Keratinocyte (primary cell): ENCODE measurements around the gene R3HCC1L. TPM values are rescaled to one million over a fixed set of nuclear protein-coding genes. Genes with fewer than 3 reads are reported as not detected.

Source experiments
- DNase-seq: peaks from one replicate; pipeline ENCODE4 v3.0.0-alpha.2; 2011; ENCODE audit warnings: low read depth, missing footprints, low spot score
- FAIRE-seq: peaks from 2 replicates; lab custom pipeline; 2011; peaks lifted over from hg19 to GRCh38; lab: Jason Lieb, UNC
- H2AFZ ChIP-seq: 2 replicates; pipeline ENCODE4 v1.6.0; 2012; ENCODE audit warnings: low read length, control low read depth, inconsistent platforms; ENCODE audit not compliant: control insufficient read depth
- H3K27ac ChIP-seq: 2 replicates; pipeline ENCODE4 v1.5.1; 2011; ENCODE audit warnings: low read length; ENCODE audit not compliant: control insufficient read depth, insufficient read depth
- H3K27me3 ChIP-seq: 3 replicates; pipeline ENCODE4 v1.6.0; 2011; ENCODE audit warnings: low read length; ENCODE audit not compliant: control insufficient read depth, insufficient read depth; ENCODE audit errors: extremely low read depth
- H3K36me3 ChIP-seq, 2 experiments: 2 replicates in 1 of 2; 3 replicates in 1 of 2; pipeline ENCODE4 v1.5.1; 2011; ENCODE audit warnings: low read length in 2 of 2, mild to moderate bottlenecking in 1 of 2; ENCODE audit not compliant: control insufficient read depth in 2 of 2, insufficient read depth in 2 of 2; ENCODE audit errors: extremely low read depth in 1 of 2
- H3K4me1 ChIP-seq: 3 replicates; pipeline ENCODE4 v1.5.1; 2011; ENCODE audit warnings: low read length; ENCODE audit not compliant: control insufficient read depth, insufficient read depth; ENCODE audit errors: extremely low read depth
- H3K4me2 ChIP-seq: 3 replicates; pipeline ENCODE4 v1.6.0; 2011; ENCODE audit warnings: low read depth, low read length; ENCODE audit not compliant: control insufficient read depth, insufficient read depth; ENCODE audit errors: extremely low read depth
- H3K4me3 ChIP-seq, 3 experiments: fragments of 200-600 bp in 1 of 3; sonication (generic) in 1 of 3; 2 replicates in 2 of 3; 3 replicates in 1 of 3; pipeline ENCODE4 v1.5.1; 2011 to 2016; ENCODE audit warnings: low read length in 3 of 3, mild to moderate bottlenecking in 3 of 3, control low read depth in 2 of 3, inconsistent platforms in 1 of 3, low read depth in 1 of 3, mixed read lengths in 1 of 3, mixed run types in 1 of 3, moderate library complexity in 1 of 3; ENCODE audit not compliant: control insufficient read depth in 2 of 3, insufficient read depth in 2 of 3; ENCODE audit errors: extremely low read depth in 1 of 3
- H3K79me2 ChIP-seq: 2 replicates; pipeline ENCODE4 v1.6.0; 2012; ENCODE audit warnings: low read length; ENCODE audit not compliant: control insufficient read depth, insufficient read depth
- H3K9ac ChIP-seq: 3 replicates; pipeline ENCODE4 v1.6.0; 2011; ENCODE audit warnings: low read length; ENCODE audit not compliant: control insufficient read depth, insufficient read depth; ENCODE audit errors: extremely low read depth
- H3K9me1 ChIP-seq: 3 replicates; pipeline ENCODE4 v1.6.0; 2011; ENCODE audit warnings: low read length; ENCODE audit not compliant: control insufficient read depth, insufficient read depth; ENCODE audit errors: extremely low read depth
- H3K9me3 ChIP-seq: 2 replicates; pipeline ENCODE4 v1.5.1; 2012; ENCODE audit warnings: low read depth, low read length; ENCODE audit not compliant: control insufficient read depth
- H4K20me1 ChIP-seq: 3 replicates; pipeline ENCODE4 v1.6.0; 2011; ENCODE audit warnings: low read length; ENCODE audit not compliant: control insufficient read depth, insufficient read depth; ENCODE audit errors: extremely low read depth
- EZH2 ChIP-seq: IDR thresholded peaks from one replicate; pipeline ENCODE4 v1.6.1; 2012; ENCODE audit warnings: inconsistent platforms, mild to moderate bottlenecking, low read length, moderate library complexity
- dilution Hi-C: fragments of 300-500 bp; cut with MboI; formaldehyde crosslinking; loops from one replicate; pipeline ENCODE4 v1.7.0; 2020; ENCODE audit warnings: low sequenced_read_pairs; ENCODE audit not compliant: extremely low pct_ligation_motif_present
- polyA plus RNA-seq, 5 experiments: library from polyadenylated mRNA; depleted of rRNA in 3 of 5; stranded (reverse) in 3 of 5; stranded (forward) in 1 of 5; unstranded in 1 of 5; fragments of >200 nt; gene quantifications; 1 replicate in 1 of 5; 2 replicates in 3 of 5; 3 replicates in 1 of 5; pipeline versions ENCODE4 v1.2.1 to v1.2.3, GENCODE V29; 2011 to 2012; ENCODE audit warnings: missing spikeins in 2 of 5, low read depth in 1 of 5, low replicate concordance in 1 of 5
- TF ChIP-seq, protein P1 (sequence below), 3 experiments: IDR thresholded peaks in 1 of 3; conservative IDR thresholded peaks in 1 of 3; optimal IDR thresholded peaks in 1 of 3; 2 replicates in 2 of 3; 3 replicates in 1 of 3; pipeline versions ENCODE3 to v1.5.1; 2011; ENCODE audit warnings: low read length in 3 of 3, mild to moderate bottlenecking in 3 of 3, moderate library complexity in 2 of 3, control low read depth in 1 of 3, inconsistent platforms in 1 of 3; ENCODE audit not compliant: insufficient read depth in 2 of 3; ENCODE audit errors: extremely low read depth in 1 of 3

R3HCC1L gene
- polyA plus RNA-seq, 1 donor (not counting 4 experiments of a cell fraction or from before 2014, with no cell fraction given), result 11.7 TPM

DNA sequence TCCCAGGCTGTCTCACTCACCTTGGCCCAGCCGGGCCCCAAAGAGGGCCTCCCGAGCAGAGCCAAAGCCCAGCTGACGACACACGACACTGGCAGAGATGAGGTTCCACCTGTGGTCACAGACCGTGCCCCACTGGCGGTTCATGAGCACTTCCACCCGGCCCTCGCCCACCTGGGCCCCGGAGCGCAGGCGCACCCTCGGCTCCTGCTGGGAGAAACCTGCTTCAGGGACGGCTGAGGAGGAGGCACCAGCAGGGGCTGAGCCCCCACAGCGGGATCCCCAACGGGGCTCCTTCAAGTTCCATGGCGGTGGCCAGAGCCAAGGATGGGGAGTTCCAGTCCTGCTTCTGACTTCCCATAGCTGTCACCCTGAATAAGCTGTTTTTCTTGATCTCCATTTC, 123.5 kb downstream of the R3HCC1L start:
- dilution Hi-C loops, result no loop called here
- H3K27ac ChIP-seq, result no peak overlapping the region
- FAIRE-seq, result no peak

DNA sequence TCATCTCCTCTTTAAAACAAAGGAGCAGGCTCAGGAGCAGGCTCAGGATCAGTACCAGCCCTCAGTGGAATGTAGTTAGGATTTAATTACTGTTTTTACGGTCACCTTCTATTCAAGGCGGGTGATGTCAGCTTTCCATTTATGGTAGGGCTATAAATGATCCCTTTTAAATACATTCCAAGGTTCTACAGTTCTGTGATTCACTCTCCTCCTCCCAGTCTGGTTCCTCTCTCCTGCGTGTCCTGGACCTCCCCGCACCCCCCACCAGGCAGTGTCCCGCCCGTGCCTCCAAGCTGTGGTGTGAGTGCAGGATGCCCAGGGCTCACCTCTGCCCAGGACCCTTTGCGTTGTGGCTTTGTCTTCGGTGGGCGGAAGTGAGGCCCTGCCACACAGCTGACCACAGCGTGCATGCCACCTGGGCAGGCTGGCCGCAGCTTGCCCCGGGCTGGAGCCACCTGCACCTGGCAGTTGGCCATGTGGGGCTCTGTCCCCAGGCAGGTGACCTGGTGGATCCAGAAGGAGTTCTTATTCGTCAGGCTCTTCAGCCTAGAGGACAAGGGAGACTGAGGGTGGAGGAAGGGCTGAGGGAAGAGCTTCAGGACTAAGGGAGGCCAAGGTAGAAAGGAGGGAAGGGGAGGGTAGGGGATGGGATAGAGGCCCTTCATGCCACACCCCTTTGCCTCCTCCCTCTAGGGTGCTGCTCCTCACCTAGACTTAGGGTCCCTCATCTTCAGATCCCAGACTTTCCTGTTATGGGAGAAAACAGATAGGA, 124.4 kb downstream of the R3HCC1L start:
- Histone ChIP-seq H4K20me1 (no peaks in the 10 kb centered on the region), H3K27me3 (no peaks in the 10 kb centered on the region), H3K27ac (no peak overlapping the region), H3K4me2 (no peak overlapping the region), H3K4me1 (no peaks in the 10 kb centered on the region), H3K79me2 (no peaks in the 10 kb centered on the region), H3K4me3 (no peak overlapping the region), H3K36me3 (peaks cover 0 to 1% of the 10 kb centered on the region in 2 experiments), H3K9me3 (no peaks in the 10 kb centered on the region), H3K9me1 (no peaks in the 10 kb centered on the region), H3K9ac (no peak overlapping the region), H2AFZ (no peak overlapping the region)
- no peak for DNase-seq
- dilution Hi-C loops, result no loop called here
- no peak for FAIRE-seq
- no peak for TF ChIP-seq EZH2
- TF ChIP-seq, protein P1, sequence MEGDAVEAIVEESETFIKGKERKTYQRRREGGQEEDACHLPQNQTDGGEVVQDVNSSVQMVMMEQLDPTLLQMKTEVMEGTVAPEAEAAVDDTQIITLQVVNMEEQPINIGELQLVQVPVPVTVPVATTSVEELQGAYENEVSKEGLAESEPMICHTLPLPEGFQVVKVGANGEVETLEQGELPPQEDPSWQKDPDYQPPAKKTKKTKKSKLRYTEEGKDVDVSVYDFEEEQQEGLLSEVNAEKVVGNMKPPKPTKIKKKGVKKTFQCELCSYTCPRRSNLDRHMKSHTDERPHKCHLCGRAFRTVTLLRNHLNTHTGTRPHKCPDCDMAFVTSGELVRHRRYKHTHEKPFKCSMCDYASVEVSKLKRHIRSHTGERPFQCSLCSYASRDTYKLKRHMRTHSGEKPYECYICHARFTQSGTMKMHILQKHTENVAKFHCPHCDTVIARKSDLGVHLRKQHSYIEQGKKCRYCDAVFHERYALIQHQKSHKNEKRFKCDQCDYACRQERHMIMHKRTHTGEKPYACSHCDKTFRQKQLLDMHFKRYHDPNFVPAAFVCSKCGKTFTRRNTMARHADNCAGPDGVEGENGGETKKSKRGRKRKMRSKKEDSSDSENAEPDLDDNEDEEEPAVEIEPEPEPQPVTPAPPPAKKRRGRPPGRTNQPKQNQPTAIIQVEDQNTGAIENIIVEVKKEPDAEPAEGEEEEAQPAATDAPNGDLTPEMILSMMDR (optimal IDR thresholded peaks at IDR 0.05 in 1 of 3, IDR thresholded peaks at IDR 0.05 in 1 of 3, conservative IDR thresholded peaks at IDR 0.05 in 1 of 3; ENCODE audit: extremely low read depth in 1 of 3, insufficient read depth in 2 of 3, low read length in 3 of 3), result no peak

More for the DNA sequence above, 123.5 kb downstream of the R3HCC1L start:
- Histone ChIP-seq H4K20me1 (no peaks in the 10 kb centered on the region), H3K36me3 (peaks cover 0 to 1% of the 10 kb centered on the region in 2 experiments), H3K27me3 (no peaks in the 10 kb centered on the region), H3K4me1 (no peaks in the 10 kb centered on the region), H3K9ac (no peak overlapping the region), H3K9me1 (no peaks in the 10 kb centered on the region), H2AFZ (no peak overlapping the region), H3K4me2 (no peak overlapping the region), H3K4me3 (no peak overlapping the region), H3K9me3 (no peaks in the 10 kb centered on the region), H3K79me2 (no peaks in the 10 kb centered on the region)
- TF ChIP-seq, protein P1 (optimal IDR thresholded peaks at IDR 0.05 in 1 of 3, IDR thresholded peaks at IDR 0.05 in 1 of 3, conservative IDR thresholded peaks at IDR 0.05 in 1 of 3; ENCODE audit: extremely low read depth in 1 of 3, insufficient read depth in 2 of 3, low read length in 3 of 3), result no peak
- no peak for TF ChIP-seq EZH2
- DNase-seq, result no peak
